Transverse colon (tissue), 4 donors: ENCODE results near the gene PLP2. TPM values are rescaled to one million over a fixed set of nuclear protein-coding genes. Genes with fewer than 3 reads are reported as not detected.
"Not testable (repeated sequence)": the region's sequence is repeated elsewhere in the genome, so short reads cannot be mapped to it uniquely, and the experiment has no call there.

Experiments
- DNase-seq: peaks from one replicate; pipeline ENCODE4 v3.0.0-alpha.2; 2019
- H3K27ac ChIP-seq, 4 donors: fragments of 200-600 bp; sonication (generic); 2 replicates each; pipeline ENCODE4 v1.5.1; 2016 to 2018; ENCODE audit warnings: inconsistent platforms in 4 of 4
- H3K27me3 ChIP-seq: fragments of 200-600 bp; sonication (generic); 2 replicates; pipeline ENCODE4 v1.5.1; 2017; ENCODE audit warnings: inconsistent platforms
- H3K36me3 ChIP-seq, 4 donors: fragments of 200-600 bp; sonication (generic); 2 replicates each; pipeline ENCODE4 v1.5.1; 2017 to 2019; ENCODE audit warnings: inconsistent platforms in 4 of 4
- H3K4me1 ChIP-seq, 4 donors: fragments of 200-600 bp; sonication (generic); 2 replicates each; pipeline ENCODE4 v1.5.1; 2017 to 2020; ENCODE audit warnings: inconsistent platforms in 4 of 4
- H3K4me3 ChIP-seq, 4 donors: fragments of 200-600 bp; sonication (generic); 1 replicate in 1 of 4; 2 replicates in 3 of 4; pipeline versions ENCODE4 v1.5.1 to v1.6.1; 2017 to 2019; ENCODE audit warnings: inconsistent platforms in 4 of 4
- H3K9me3 ChIP-seq, 2 donors: fragments of 200-600 bp; sonication (generic); 2 replicates each; pipeline ENCODE4 v1.5.1; 2017 to 2019; ENCODE audit warnings: inconsistent platforms in 2 of 2
- EP300 ChIP-seq: sonication (generic); formaldehyde crosslinking; IDR thresholded peaks from one replicate; pipeline ENCODE4 v1.6.1; 2017; ENCODE audit warnings: antibody characterized with exemption, low read depth
- POLR2A ChIP-seq: fragments of 450-650 bp; IDR thresholded peaks from one replicate; pipeline ENCODE4 v1.6.1; 2016; ENCODE audit warnings: antibody characterized with exemption, mild to moderate bottlenecking, moderate library complexity
- POLR2AphosphoS5 ChIP-seq, 3 donors: sonication (generic); formaldehyde crosslinking; IDR thresholded peaks; one replicate each; pipeline ENCODE4 v1.6.1; 2016; ENCODE audit warnings: antibody characterized with exemption in 3 of 3
- WGBS, 2 donors: methylation state at CpG; one replicate each; pipeline ENCODE4 v1.1.5; 2018; ENCODE audit warnings: low coverage in 1 of 2; 5-methylcytosine and 5-hydroxymethylcytosine counted together
- in situ Hi-C, 4 donors: fragments of 200-750 bp; cut with MboI; loops; one replicate each; pipeline versions ENCODE4 v1.15.0 to v1.15.1; 2017; ENCODE audit warnings: low sequenced_read_pairs in 3 of 4, low pct_ligation_motif_present in 1 of 4, low pct_unique_long_range_greater_than_20kb in 1 of 4
- intact Hi-C: fragments of 100-400 bp; cut with DNase I; formaldehyde crosslinking; loops from one replicate; pipeline ENCODE4 v1.15.1; 2023; ENCODE audit warnings: low total_unique reads
- total RNA-seq, 4 donors: library from RNA; depleted of rRNA; stranded (reverse); fragments of >200 nt; gene quantifications; one replicate each; pipeline ENCODE4 v1.1.0, GENCODE V29; 2016
- TF ChIP-seq, protein P1 (sequence below), 5 experiments: fragments of 200-600 bp in 3 of 5; fragments of 450-650 bp in 2 of 5; sonication (generic) in 3 of 5; IDR thresholded peaks; 1 replicate in 2 of 5; 2 replicates in 3 of 5; pipeline ENCODE4 v1.5.1; 2016 to 2017; ENCODE audit warnings: antibody characterized with exemption in 5 of 5, inconsistent platforms in 3 of 5, mild to moderate bottlenecking in 2 of 5, moderate library complexity in 1 of 5

The PLP2 gene, protein sequence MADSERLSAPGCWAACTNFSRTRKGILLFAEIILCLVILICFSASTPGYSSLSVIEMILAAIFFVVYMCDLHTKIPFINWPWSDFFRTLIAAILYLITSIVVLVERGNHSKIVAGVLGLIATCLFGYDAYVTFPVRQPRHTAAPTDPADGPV
- total RNA-seq, result 10 to 100 TPM; 31.0 to 60.3 (median 43.2) TPM

DNA sequence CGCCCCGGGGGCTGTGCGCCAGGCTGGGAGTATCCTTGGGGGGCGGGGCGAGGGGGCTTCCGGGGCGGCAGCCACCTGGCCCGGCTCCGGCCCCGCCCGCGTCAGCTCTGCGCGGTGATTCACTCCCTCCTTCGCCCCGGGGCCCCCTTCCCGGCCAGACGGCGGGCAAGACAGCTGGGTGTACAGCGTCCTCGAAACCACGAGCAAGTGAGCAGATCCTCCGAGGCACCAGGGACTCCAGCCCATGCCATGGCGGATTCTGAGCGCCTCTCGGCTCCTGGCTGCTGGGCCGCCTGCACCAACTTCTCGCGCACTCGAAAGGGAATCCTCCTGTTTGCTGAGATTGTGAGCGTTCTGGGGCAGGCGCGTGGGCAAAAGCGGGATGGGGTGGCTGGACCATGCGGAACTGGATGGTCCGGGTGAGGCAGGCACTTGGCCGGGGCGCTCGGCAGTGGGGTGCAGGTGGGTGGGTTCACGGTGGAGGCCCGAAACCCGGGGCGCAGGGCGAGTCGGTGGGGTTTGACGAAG lies at the start of gene PLP2:
Gene PLP2 (plus strand): TSS at position 147 of the 528 bp plus-strand sequence. CDS start 103 bp downstream, at position 250.
- in situ Hi-C loops, result no loop called here
- Histone ChIP-seq H3K4me1 (peaks cover 4 to 28% (median 11%) of the 10 kb centered on the region in 4 donors), H3K27ac (peak within 1 kb of the TSS; percentile 90 to 96 (median 93)), H3K4me3 (peak within 1 kb of the TSS; percentile 52 to 72 (median 62)), H3K36me3 (no peaks in the 10 kb centered on the region), H3K9me3 (no peaks in the 10 kb centered on the region), H3K27me3 (no peaks in the 10 kb centered on the region)
- TF ChIP-seq, protein P1, sequence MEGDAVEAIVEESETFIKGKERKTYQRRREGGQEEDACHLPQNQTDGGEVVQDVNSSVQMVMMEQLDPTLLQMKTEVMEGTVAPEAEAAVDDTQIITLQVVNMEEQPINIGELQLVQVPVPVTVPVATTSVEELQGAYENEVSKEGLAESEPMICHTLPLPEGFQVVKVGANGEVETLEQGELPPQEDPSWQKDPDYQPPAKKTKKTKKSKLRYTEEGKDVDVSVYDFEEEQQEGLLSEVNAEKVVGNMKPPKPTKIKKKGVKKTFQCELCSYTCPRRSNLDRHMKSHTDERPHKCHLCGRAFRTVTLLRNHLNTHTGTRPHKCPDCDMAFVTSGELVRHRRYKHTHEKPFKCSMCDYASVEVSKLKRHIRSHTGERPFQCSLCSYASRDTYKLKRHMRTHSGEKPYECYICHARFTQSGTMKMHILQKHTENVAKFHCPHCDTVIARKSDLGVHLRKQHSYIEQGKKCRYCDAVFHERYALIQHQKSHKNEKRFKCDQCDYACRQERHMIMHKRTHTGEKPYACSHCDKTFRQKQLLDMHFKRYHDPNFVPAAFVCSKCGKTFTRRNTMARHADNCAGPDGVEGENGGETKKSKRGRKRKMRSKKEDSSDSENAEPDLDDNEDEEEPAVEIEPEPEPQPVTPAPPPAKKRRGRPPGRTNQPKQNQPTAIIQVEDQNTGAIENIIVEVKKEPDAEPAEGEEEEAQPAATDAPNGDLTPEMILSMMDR (IDR thresholded peaks at IDR 0.05), result no peak
- peak; percentile 74 to 78 (median 75) for TF ChIP-seq POLR2AphosphoS5 (IDR thresholded peaks at IDR 0.05)
- TF ChIP-seq POLR2A, result peak; percentile 72
- no peak for TF ChIP-seq EP300
- WGBS, 2 donors, result 49% methylated on average over 43 of the region's 46 CpGs; no CpG with 5 or more reads in 1 of the 2 donors
- intact Hi-C loops, result no loop called here
- DNase-seq, result peak; percentile 79

DNA sequence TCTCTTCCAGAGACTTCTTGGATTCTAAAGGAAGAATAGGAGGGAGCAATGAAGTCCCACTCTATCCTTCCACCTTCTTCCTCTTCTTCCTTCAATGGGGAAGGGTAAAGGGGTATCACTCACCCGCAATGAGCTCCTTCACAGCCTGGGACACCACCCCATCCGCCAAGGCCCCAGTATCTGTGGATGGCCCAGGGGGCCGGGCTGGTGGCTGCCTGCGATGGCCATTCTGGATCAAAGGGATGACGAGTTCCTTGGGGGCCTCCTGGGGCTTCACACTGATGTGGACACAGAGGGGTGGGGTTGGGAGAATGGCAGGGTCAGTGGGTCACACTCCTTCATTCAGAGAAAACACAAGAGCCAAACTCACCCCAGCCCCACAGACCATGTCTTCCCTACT lies 49.2 kb upstream of the PLP2 start:
- intact Hi-C loops, result no loop called here

DNA sequence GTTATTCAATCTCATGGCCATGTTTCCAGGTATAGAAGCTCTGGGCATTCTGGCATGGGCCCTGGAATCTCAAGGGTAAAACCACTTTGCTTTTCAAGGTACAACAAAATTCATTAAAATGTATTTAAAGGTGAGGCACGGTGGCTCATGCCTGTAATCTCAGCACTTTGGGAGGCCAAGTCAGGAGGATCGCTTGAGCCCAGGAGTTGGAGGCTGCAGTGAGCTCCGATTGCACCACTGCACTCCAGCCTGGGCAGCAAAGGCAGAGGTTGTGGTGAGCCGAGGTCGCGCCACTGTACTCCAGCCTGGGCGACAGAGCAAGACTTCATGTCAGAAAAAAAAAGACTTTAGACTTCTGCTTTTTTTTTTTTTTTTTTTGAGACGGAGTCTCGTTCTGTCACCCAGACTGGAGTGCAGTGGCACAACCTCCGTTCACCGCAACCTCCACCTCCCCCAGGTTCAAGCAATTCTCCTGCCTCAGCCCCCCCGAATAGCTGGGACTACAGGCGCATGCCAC lies 43.9 kb upstream of the PLP2 start:
- H3K9me3 ChIP-seq, H3K27ac ChIP-seq, H3K4me3 ChIP-seq, H3K27me3 ChIP-seq, H3K36me3 ChIP-seq, intact Hi-C loops, in situ Hi-C loops, H3K4me1 ChIP-seq, DNase-seq: not testable (repeated sequence)
- 80% methylated on average over 11 of the region's 13 CpGs; no CpG with 5 or more reads in 1 of the 2 donors for WGBS, 2 donors

More for the DNA sequence above, 49.2 kb upstream of the PLP2 start:
- Histone ChIP-seq H3K4me1 (peaks cover 0 to 8% (median 6%) of the 10 kb centered on the region in 4 donors), H3K9me3 (no peaks in the 10 kb centered on the region), H3K27ac (peak overlapping the region in 1 of 4 donors; percentile 85), H3K4me3 (peak overlapping the region in 3 of 4 donors; percentile 61 to 80 (median 71)), H3K36me3 (peaks cover 0 to 2% (median 0%) of the 10 kb centered on the region in 4 donors), H3K27me3 (no peaks in the 10 kb centered on the region)
- WGBS, 2 donors, result 70% methylated on average over 5 of the region's 5 CpGs; no CpG with 5 or more reads in 1 of the 2 donors
- no peak for DNase-seq
- in situ Hi-C loops, result no loop called here
- no peak for TF ChIP-seq POLR2AphosphoS5 (IDR thresholded peaks at IDR 0.05)
- no peak for TF ChIP-seq EP300
- no peak for TF ChIP-seq POLR2A
- TF ChIP-seq, protein P1 (IDR thresholded peaks at IDR 0.05), result no peak

DNA sequence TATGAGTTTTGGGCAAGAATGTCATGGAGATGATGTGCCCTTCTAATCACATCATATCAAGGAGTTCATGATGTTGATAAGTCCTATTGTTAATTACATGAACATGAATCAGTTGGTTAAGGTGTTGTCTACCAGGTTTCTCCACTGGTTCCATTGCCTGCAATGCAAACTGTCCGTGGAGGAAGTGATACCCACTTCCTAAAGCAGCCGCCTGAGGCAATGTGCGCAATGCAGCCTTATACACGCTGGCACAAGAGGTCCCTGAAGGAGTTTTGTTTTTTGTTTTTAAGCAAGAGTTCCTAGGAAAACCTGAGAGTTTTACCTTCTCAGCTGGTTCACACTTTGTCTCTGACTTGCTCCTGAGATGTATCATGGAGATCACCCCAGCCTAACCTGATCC lies 42.3 kb upstream of the PLP2 start:
- in situ Hi-C loops (no loop called here), intact Hi-C loops (no loop called here)
- no peak for DNase-seq
- no peaks in the 10 kb centered on the region for H3K9me3 ChIP-seq
- H3K36me3 ChIP-seq, result no peaks in the 10 kb centered on the region
- H3K27me3 ChIP-seq, result no peaks in the 10 kb centered on the region
- no peak overlapping the region for H3K27ac ChIP-seq
- WGBS, 2 donors, result 87% methylated on average over 4 of the region's 4 CpGs; no CpG with 5 or more reads in 1 of the 2 donors
- H3K4me1 ChIP-seq, result no peaks in the 10 kb centered on the region
- TF ChIP-seq EP300 (no peak), POLR2A (no peak), POLR2AphosphoS5 (IDR thresholded peaks at IDR 0.05) (no peak)
- TF ChIP-seq, protein P1 (IDR thresholded peaks at IDR 0.05), result no peak
- no peak overlapping the region for H3K4me3 ChIP-seq

DNA sequence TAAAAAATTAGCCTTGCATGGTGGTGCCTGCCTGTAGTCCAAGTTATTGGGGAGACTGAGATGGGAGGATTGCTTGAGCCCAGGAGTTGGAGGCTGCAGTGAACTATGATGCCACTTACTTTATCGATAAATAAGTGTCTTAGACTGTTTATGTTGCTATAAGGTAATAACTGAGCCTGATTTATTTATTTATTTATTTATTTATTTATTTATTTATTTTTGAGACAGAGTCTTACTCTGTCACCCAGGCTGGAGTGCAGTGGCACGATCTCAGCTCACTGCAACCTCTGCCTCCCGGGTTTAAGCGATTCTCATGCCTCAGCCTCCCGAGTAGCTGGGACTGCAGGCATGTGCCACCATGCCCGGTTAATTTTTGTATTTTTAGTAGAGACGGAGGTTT lies 39.4 kb upstream of the PLP2 start:
- H3K9me3 ChIP-seq, intact Hi-C loops, H3K4me1 ChIP-seq, H3K27me3 ChIP-seq, H3K27ac ChIP-seq, H3K36me3 ChIP-seq, DNase-seq, H3K4me3 ChIP-seq, in situ Hi-C loops: not testable (repeated sequence)
- 92% methylated on average over 7 of the region's 7 CpGs; no CpG with 5 or more reads in 1 of the 2 donors for WGBS, 2 donors
